Thoracic aorta (tissue), 2 donors: ENCODE results near the gene CRADD. TPM values are rescaled to one million over a fixed set of nuclear protein-coding genes. Genes with fewer than 3 reads are reported as not detected.

Source experiments
- ATAC-seq: fragments of 150-250 bp; one replicate; pipeline ENCODE4 v1.8.0; 2017; ENCODE audit warnings: low read depth; ENCODE audit not compliant: insufficient number of reproducible peaks, low FRiP score
- DNase-seq: peaks from one replicate; pipeline ENCODE4 v3.0.0-alpha.2; 2020; ENCODE audit warnings: low spot score
- H3K27ac ChIP-seq, 2 donors: fragments of 200-600 bp; sonication (generic); 1 replicate in 1 of 2; 2 replicates in 1 of 2; pipeline ENCODE4 v1.5.1; 2016; ENCODE audit warnings: mild to moderate bottlenecking in 2 of 2, moderate library complexity in 2 of 2
- H3K27me3 ChIP-seq: fragments of 200-600 bp; sonication (generic); replicated peaks from 2 replicates; pipeline ENCODE4 v1.6.0; 2016; ENCODE audit warnings: mild to moderate bottlenecking; ENCODE audit not compliant: insufficient read depth
- H3K36me3 ChIP-seq: fragments of 200-600 bp; sonication (generic); one replicate; pipeline ENCODE4 v1.5.1; 2016
- H3K4me1 ChIP-seq, 2 donors: fragments of 200-600 bp; sonication (generic); 1 replicate in 1 of 2; 2 replicates in 1 of 2; pipeline versions ENCODE4 v1.5.1 to v1.6.0; 2016; ENCODE audit warnings: low read depth in 2 of 2, mild to moderate bottlenecking in 1 of 2; ENCODE audit not compliant: control insufficient read depth in 1 of 2
- H3K4me3 ChIP-seq: fragments of 200-600 bp; sonication (generic); 2 replicates; pipeline ENCODE4 v1.5.1; 2016; ENCODE audit warnings: mild to moderate bottlenecking
- H3K9me3 ChIP-seq: fragments of 200-600 bp; sonication (generic); 2 replicates; pipeline ENCODE4 v1.5.1; 2016
- total RNA-seq, 2 donors: library from RNA; depleted of rRNA; stranded (reverse); fragments of >200 nt; gene quantifications; one replicate each; pipeline versions ENCODE4 v1.1.0 to v1.2.3, GENCODE V29; 2016
- TF ChIP-seq, protein P1 (sequence below): fragments of 200-600 bp; sonication (generic); IDR thresholded peaks from one replicate; pipeline ENCODE4 v1.5.1; 2019; ENCODE audit warnings: antibody characterized with exemption

CRADD gene
- total RNA-seq, 2 donors from 2014 or later: 33.0 to 57.9 TPM

- Histone ChIP-seq H3K27me3 (no peaks in the 10 kb centered on the region), H3K27ac (no peak overlapping the region), H3K36me3 (no peaks in the 10 kb centered on the region), H3K4me1 (no peaks in the 10 kb centered on the region), H3K9me3 (no peaks in the 10 kb centered on the region), H3K4me3 (no peak overlapping the region)
- DNase-seq: no peak
- ATAC-seq: no peak
- TF ChIP-seq, protein P1, sequence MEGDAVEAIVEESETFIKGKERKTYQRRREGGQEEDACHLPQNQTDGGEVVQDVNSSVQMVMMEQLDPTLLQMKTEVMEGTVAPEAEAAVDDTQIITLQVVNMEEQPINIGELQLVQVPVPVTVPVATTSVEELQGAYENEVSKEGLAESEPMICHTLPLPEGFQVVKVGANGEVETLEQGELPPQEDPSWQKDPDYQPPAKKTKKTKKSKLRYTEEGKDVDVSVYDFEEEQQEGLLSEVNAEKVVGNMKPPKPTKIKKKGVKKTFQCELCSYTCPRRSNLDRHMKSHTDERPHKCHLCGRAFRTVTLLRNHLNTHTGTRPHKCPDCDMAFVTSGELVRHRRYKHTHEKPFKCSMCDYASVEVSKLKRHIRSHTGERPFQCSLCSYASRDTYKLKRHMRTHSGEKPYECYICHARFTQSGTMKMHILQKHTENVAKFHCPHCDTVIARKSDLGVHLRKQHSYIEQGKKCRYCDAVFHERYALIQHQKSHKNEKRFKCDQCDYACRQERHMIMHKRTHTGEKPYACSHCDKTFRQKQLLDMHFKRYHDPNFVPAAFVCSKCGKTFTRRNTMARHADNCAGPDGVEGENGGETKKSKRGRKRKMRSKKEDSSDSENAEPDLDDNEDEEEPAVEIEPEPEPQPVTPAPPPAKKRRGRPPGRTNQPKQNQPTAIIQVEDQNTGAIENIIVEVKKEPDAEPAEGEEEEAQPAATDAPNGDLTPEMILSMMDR: no peak
Observed at GRCh38 chr12:93663006-93663728, 14.0 kb upstream of the CRADD start.

GRCh38 chr12:93663729-93664084 lies 13.5 kb upstream of the CRADD start:
- Histone ChIP-seq H3K27ac (no peak overlapping the region), H3K36me3 (no peaks in the 10 kb centered on the region), H3K27me3 (no peaks in the 10 kb centered on the region), H3K4me3 (no peak overlapping the region), H3K4me1 (no peaks in the 10 kb centered on the region), H3K9me3 (no peaks in the 10 kb centered on the region)
- TF ChIP-seq, protein P1: no peak
- DNase-seq: no peak
- no peak for ATAC-seq

DNA sequence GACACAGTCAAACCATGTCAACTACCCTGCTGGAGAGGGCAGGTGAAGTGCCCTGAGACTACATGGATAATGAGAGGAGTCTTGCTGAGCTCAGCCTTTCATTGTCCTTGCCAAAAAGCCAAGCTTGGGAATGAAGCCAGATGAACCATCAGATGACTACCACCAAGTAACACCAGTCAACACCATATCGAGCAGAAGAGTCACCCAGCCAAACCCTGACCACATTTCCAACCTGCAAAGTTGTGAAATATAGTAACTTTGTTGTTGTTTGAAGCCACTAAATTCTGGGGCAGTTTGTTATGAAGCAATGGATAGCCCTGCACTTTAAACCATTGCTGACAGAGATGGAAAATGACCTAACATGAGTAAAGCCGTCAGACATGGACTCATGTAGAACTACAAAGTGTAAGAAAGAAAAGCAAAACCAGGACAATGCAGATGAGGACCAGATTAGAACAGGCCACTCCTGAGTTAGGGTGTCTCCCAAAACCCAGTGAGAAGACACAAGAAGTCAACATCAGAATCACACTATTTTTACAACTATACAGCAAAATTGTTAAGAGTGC lies 12.5 kb upstream of the CRADD start:
- ATAC-seq (no peak), DNase-seq (no peak)
- H3K27me3 ChIP-seq: no peaks in the 10 kb centered on the region
- no peaks in the 10 kb centered on the region for H3K36me3 ChIP-seq
- H3K4me1 ChIP-seq: no peaks in the 10 kb centered on the region
- H3K4me3 ChIP-seq: no peak overlapping the region
- H3K9me3 ChIP-seq: no peaks in the 10 kb centered on the region
- H3K27ac ChIP-seq: no peak overlapping the region
- TF ChIP-seq, protein P1: no peak

DNA sequence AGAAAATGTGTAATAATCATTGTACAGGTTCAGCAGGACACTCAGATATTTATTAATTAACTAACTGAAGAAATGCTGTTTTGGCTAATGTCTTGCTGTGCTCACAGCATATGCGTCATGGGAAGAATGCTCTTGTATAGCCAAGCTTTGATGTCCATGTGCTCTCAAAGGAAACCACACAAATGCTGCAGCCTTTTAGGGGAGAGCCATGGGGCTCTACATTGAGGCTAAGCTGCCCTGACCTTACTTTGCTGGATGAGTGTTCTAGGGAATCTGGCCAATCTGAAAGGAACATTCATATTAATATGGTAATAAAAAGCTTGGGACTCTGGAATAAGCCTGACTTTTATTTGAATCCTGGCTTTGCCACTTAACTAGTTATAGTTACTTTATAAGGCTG lies 9.5 kb upstream of the CRADD start:
- ATAC-seq: no peak
- Histone ChIP-seq H3K27ac (no peak overlapping the region), H3K36me3 (no peaks in the 10 kb centered on the region), H3K4me1 (no peaks in the 10 kb centered on the region), H3K27me3 (no peaks in the 10 kb centered on the region), H3K4me3 (no peak overlapping the region), H3K9me3 (no peaks in the 10 kb centered on the region)
- TF ChIP-seq, protein P1: no peak
- DNase-seq: no peak

- no peaks in the 10 kb centered on the region for H3K4me1 ChIP-seq
- TF ChIP-seq, protein P1: no peak
- H3K9me3 ChIP-seq: no peaks in the 10 kb centered on the region
- H3K4me3 ChIP-seq: no peak overlapping the region
- no peak for ATAC-seq
- no peaks in the 10 kb centered on the region for H3K27me3 ChIP-seq
- no peaks in the 10 kb centered on the region for H3K36me3 ChIP-seq
- no peak overlapping the region for H3K27ac ChIP-seq
- no peak for DNase-seq
Observed at GRCh38 chr12:93668919-93669418, 8.2 kb upstream of the CRADD start.
